Mucosa of stomach (tissue), 1 donor: ENCODE measurements around the gene TCF3.
"Not testable (repeated sequence)": the region's sequence is repeated elsewhere in the genome, so short reads cannot be mapped to it uniquely, and the experiment has no call there.

Experiments
- H3K27me3 ChIP-seq: one replicate; pipeline ENCODE4 v1.7.0; 2013; ENCODE audit warnings: mild to moderate bottlenecking, low read length; ENCODE audit not compliant: control insufficient read depth, insufficient read depth
- H3K36me3 ChIP-seq: one replicate; pipeline ENCODE4 v1.7.0; 2013; ENCODE audit warnings: low read length; ENCODE audit not compliant: control insufficient read depth, insufficient read depth
- H3K4me1 ChIP-seq: one replicate; pipeline ENCODE4 v1.7.0; 2013; ENCODE audit warnings: mild to moderate bottlenecking, low read length; ENCODE audit not compliant: control insufficient read depth, insufficient read depth
- H3K4me3 ChIP-seq: one replicate; pipeline ENCODE4 v1.7.0; 2013; ENCODE audit warnings: low read length
- H3K9ac ChIP-seq: one replicate; pipeline ENCODE4 v1.7.0; 2013; ENCODE audit warnings: mild to moderate bottlenecking, low read length, moderate library complexity
- H3K9me3 ChIP-seq: one replicate; pipeline ENCODE4 v1.7.0; 2013; ENCODE audit warnings: mild to moderate bottlenecking, low read length, moderate library complexity; ENCODE audit not compliant: control insufficient read depth
- donor health status: Pancreatic carcinoma.

The TCF3 gene

GRCh38 chr19:1646659-1647453, 5.6 kb downstream of the TCF3 start:
- Histone ChIP-seq H3K36me3 (no peaks in the 10 kb centered on the region), H3K4me1 (peaks cover 12% of the 10 kb centered on the region), H3K27me3 (no peaks in the 10 kb centered on the region), H3K4me3 (no peak overlapping the region), H3K9ac (no peak overlapping the region), H3K9me3 (no peaks in the 10 kb centered on the region)

DNA sequence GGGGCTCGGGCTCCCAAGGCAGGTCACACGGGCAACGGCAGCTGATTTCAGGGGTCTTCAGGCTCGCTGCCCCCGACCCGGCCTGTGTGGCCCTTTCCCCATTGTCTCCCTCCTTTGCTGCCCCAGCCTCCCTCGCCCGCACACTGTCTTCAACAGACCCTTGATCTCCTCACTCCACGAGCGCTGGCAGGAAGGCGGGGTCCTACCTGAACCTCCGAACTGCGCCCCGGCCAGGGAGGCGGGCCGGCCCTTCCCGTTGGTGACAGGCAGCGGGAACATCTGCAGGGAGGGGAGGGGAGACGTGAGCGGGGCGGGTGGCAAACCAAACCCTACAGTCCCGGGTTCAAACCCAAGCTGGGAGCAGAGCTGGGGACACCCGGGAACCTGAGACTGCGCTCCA, 6.3 kb downstream of the TCF3 start:
- Histone ChIP-seq H3K9ac (no peak overlapping the region), H3K4me1 (peaks cover 9% of the 10 kb centered on the region), H3K4me3 (no peak overlapping the region), H3K36me3 (no peaks in the 10 kb centered on the region), H3K27me3 (no peaks in the 10 kb centered on the region), H3K9me3 (no peaks in the 10 kb centered on the region)

DNA sequence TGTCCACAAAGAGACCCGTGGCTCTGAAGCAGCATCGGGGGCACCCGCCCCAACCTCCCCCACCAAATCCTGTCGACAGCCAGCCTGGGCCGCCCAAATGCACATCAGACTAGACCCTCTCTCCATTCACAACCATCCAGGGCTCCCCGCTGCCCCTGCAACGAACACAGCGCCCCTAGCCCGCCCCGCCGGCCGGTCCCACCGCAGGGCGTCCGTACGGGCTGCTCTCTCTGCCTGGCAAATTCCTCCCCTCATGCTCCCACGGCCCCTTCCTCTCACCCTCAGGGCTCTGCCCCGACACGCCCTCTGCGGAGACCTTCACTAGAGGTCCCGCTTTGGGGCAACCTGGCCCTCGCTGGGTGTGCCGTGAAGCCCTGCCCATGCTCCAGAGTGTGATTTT, 7.1 kb downstream of the TCF3 start:
- no peaks in the 10 kb centered on the region for H3K27me3 ChIP-seq
- H3K9ac ChIP-seq = no peak overlapping the region
- H3K4me3 ChIP-seq = no peak overlapping the region
- H3K36me3 ChIP-seq = no peaks in the 10 kb centered on the region
- peaks cover under 1% of the 10 kb centered on the region for H3K4me1 ChIP-seq
- H3K9me3 ChIP-seq = no peaks in the 10 kb centered on the region

GRCh38 chr19:1644070-1644469, 8.3 kb downstream of the TCF3 start:
- Histone ChIP-seq H3K4me3 (no peak overlapping the region), H3K4me1 (no peaks in the 10 kb centered on the region), H3K36me3 (no peaks in the 10 kb centered on the region), H3K27me3 (no peaks in the 10 kb centered on the region), H3K9me3 (no peaks in the 10 kb centered on the region), H3K9ac (no peak overlapping the region)

DNA sequence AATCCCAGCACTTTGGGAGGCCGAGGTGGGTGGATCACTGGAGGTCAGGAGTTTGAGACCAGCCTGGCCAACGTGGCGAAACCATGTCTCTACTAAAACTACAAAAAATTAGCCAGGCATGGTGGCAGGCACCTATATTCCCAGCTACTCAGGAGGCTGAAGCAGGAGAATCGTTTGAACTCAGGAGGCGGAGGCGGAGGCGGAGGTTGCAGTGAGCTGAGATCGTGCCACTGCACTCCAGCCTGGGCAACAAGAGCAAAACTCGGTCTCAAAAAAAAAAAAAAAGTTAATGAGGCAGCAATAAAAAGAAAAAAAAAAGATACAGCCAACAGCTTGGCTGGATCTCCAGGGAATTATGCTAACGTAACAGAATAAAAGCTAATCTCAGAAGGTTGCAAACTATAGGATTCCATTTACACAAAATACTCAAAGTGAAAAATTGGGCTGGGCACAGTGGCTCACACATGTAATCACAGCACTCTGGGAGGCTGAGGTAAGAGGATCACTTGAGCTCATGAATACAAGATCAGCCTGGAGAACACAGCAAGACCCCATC, 11.4 kb downstream of the TCF3 start:
- H3K9me3 ChIP-seq, H3K4me3 ChIP-seq, H3K9ac ChIP-seq, H3K36me3 ChIP-seq, H3K4me1 ChIP-seq, H3K27me3 ChIP-seq: not testable (repeated sequence)

DNA sequence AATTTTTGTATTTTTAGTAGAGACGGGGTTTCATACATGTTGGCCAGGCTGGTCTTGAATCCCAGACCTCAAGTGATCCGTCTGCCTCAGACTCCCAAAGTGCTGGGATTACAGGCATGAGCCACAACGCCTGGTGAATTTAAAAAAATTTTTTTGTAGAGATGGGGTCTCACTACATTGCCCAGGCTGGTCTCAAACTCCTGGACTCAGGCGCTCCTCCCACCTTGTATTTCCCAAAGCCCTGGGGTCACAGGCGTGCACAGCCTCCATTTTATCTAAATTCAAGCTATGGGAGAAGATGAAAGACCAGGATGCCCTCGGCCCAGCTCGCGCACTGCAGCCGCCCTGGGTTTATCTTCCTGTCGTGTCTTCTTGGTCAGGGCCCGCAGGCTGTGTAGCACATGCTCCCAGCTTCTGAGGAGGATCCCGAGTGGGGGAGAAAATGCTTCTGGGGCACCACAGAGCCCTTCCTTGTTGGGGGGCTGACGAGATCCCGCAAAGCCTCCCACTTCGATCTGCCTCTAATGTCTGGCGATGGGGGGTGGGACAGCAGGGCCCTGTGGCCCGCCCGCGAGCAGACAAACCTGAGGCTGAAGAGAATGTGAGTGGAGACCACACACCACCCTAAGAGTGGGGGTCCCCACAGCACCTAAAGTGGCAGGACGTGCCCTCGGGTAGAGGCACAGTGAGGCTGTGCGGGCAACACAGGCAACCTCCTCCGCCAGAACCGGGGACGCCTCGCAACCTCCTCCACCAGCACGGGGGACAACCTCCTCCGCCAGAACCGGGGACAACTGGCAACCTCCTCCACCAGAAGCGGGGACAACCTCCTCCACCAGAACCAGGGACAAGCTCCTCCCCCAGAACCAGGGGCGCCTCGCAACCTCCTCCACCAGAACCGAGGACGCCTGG, 15.8 kb downstream of the TCF3 start:
- H3K27me3 ChIP-seq = no peaks in the 10 kb centered on the region
- peaks cover 16% of the 10 kb centered on the region for H3K4me1 ChIP-seq
- no peak overlapping the region for H3K9ac ChIP-seq
- no peak overlapping the region for H3K4me3 ChIP-seq
- no peaks in the 10 kb centered on the region for H3K9me3 ChIP-seq
- no peaks in the 10 kb centered on the region for H3K36me3 ChIP-seq

- no peak overlapping the region for H3K9ac ChIP-seq
- peaks cover 16% of the 10 kb centered on the region for H3K4me1 ChIP-seq
- no peaks in the 10 kb centered on the region for H3K36me3 ChIP-seq
- H3K27me3 ChIP-seq = no peaks in the 10 kb centered on the region
- H3K4me3 ChIP-seq = no peak overlapping the region
- no peaks in the 10 kb centered on the region for H3K9me3 ChIP-seq
These were observed 17.5 kb downstream of the TCF3 start for GRCh38 chr19:1634938-1635243.

GRCh38 chr19:1634242-1634937, 18.0 kb downstream of the TCF3 start:
- Histone ChIP-seq H3K4me3 (no peak overlapping the region), H3K27me3 (no peaks in the 10 kb centered on the region), H3K9me3 (no peaks in the 10 kb centered on the region), H3K36me3 (no peaks in the 10 kb centered on the region), H3K4me1 (peaks cover 16% of the 10 kb centered on the region), H3K9ac (no peak overlapping the region)

DNA sequence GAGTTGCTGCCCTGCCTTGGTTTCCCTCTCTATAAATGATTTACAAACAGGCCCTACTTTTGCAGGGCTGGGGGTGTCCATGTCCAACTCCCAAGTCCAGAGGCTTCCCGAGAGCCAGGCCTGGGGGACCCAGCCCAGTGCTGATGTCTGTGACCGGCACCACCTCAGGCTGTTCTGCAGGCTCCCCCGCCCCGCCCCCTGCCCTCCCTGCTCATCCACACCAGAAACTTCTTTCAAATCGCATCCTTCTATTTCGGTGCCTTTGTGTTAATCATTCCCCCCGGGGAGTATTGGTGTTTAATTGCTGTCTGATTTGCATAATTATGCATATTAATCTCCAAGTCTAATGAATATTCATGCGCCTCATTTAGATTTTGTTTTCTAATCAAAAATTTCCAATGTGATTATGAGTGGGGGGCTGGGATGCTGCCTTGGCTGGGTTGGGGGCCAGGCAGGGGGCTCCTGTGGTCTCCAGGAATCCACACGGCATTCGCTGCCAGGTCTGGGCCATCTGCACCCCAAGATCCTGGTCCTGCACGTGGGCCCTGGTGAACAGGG, 19.1 kb downstream of the TCF3 start:
- H3K4me1 ChIP-seq = peaks cover 16% of the 10 kb centered on the region
- H3K36me3 ChIP-seq = no peaks in the 10 kb centered on the region
- no peaks in the 10 kb centered on the region for H3K27me3 ChIP-seq
- no peak overlapping the region for H3K9ac ChIP-seq
- H3K9me3 ChIP-seq = no peaks in the 10 kb centered on the region
- H3K4me3 ChIP-seq = no peak overlapping the region

- Histone ChIP-seq H3K4me1 (peaks cover 16% of the 10 kb centered on the region), H3K4me3 (no peak overlapping the region), H3K9me3 (no peaks in the 10 kb centered on the region), H3K9ac (no peak overlapping the region), H3K36me3 (no peaks in the 10 kb centered on the region), H3K27me3 (no peaks in the 10 kb centered on the region)
These were observed 19.8 kb downstream of the TCF3 start for GRCh38 chr19:1632462-1633268.

- no peak overlapping the region for H3K9ac ChIP-seq
- no peaks in the 10 kb centered on the region for H3K36me3 ChIP-seq
- H3K4me1 ChIP-seq = peaks cover 16% of the 10 kb centered on the region
- no peaks in the 10 kb centered on the region for H3K27me3 ChIP-seq
- H3K9me3 ChIP-seq = no peaks in the 10 kb centered on the region
- no peak overlapping the region for H3K4me3 ChIP-seq
These were observed 20.8 kb downstream of the TCF3 start for GRCh38 chr19:1631557-1632100.
